Activated T-cell treated with anti-CD3 and anti-CD28 coated beads, Interleukin-2, amount 50 U/mL, for 4 hours (primary cell): ENCODE results near the gene PON1. TPM values are rescaled to one million over a fixed set of nuclear protein-coding genes. Genes with fewer than 3 reads are reported as not detected.

Experiments used
- ATAC-seq, 2 donors: fragments of 200-7000 bp; cut with Tn5 transposase; one replicate each; pipeline ENCODE4 v1.10.0; 2021
- DNase-seq: peaks from one replicate; pipeline ENCODE4 v3.0.0-alpha.2; 2020
- H3K27me3 Mint-ChIP-seq: one replicate; pipeline ENCODE4 v1.8.0; 2021; ENCODE audit warnings: low read depth, mixed read lengths
- H3K36me3 Mint-ChIP-seq: one replicate; pipeline ENCODE4 v1.8.0; 2022; ENCODE audit warnings: mixed read lengths; ENCODE audit not compliant: insufficient read depth
- H3K4me1 Mint-ChIP-seq: one replicate; pipeline ENCODE4 v1.8.0; 2021; ENCODE audit warnings: low read depth, mixed read lengths
- H3K4me3 Mint-ChIP-seq: one replicate; pipeline ENCODE4 v1.8.0; 2021; ENCODE audit warnings: mild to moderate bottlenecking, moderate library complexity, mixed read lengths
- H3K9me3 Mint-ChIP-seq: one replicate; pipeline ENCODE4 v1.8.0; 2021; ENCODE audit warnings: mixed read lengths
- total RNA-seq, 3 donors: library from RNA; stranded (reverse); gene quantifications; one replicate each; pipeline ENCODE4 v1.2.1, GENCODE V29; 2021

The PON1 gene
- total RNA-seq, 3 donors from 2014 or later, result 0.46 TPM; not detected in 2

DNA sequence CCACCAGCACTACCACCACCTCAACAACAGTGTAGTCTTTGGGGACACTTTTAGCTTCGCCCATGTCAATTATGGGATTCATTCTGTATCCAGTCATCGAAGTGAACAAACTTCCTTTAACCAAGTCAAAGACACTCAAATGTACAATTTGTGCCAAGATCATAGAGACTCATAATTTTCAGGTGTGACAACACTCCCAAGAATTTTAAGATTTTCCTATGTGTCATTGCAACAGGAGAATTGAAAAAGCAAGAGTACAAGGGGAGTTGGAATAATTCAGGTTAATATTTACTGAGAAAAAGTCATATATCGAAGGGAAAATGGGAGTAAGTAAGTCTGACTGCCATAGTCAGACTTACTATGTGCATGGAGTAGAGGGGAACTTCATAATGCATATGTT is 26.2 kb downstream of the PON1 start:
- no peak for ATAC-seq
- H3K4me1 Mint-ChIP-seq, result no peaks in the 10 kb centered on the region
- no peak overlapping the region for H3K4me3 Mint-ChIP-seq
- H3K9me3 Mint-ChIP-seq, result no peaks in the 10 kb centered on the region
- H3K36me3 Mint-ChIP-seq, result no peaks in the 10 kb centered on the region
- peaks cover 7% of the 10 kb centered on the region for H3K27me3 Mint-ChIP-seq
- no peak for DNase-seq

DNA sequence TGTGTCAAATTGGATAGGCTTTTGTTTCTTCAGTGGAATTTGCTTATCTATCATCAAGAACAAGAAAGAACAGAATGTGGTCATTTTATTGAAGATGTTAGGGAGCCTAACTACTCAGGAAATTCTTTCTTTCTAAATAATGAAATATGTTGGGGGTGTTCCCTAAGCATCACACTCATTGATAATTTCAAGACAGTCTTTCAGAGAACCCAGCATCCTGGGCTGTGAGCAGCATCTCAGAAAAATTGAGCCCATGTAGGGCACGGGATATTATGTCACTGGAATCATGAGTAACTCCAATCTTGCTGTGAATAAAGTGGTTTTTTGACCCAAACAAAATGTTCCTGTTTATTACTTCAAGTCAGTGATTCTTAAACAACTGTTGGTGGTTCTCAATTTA is 27.3 kb downstream of the PON1 start:
- no peak overlapping the region for H3K4me3 Mint-ChIP-seq
- peaks cover 7% of the 10 kb centered on the region for H3K27me3 Mint-ChIP-seq
- H3K36me3 Mint-ChIP-seq, result no peaks in the 10 kb centered on the region
- no peaks in the 10 kb centered on the region for H3K4me1 Mint-ChIP-seq
- H3K9me3 Mint-ChIP-seq, result no peaks in the 10 kb centered on the region
- ATAC-seq (no peak), DNase-seq (no peak)

DNA sequence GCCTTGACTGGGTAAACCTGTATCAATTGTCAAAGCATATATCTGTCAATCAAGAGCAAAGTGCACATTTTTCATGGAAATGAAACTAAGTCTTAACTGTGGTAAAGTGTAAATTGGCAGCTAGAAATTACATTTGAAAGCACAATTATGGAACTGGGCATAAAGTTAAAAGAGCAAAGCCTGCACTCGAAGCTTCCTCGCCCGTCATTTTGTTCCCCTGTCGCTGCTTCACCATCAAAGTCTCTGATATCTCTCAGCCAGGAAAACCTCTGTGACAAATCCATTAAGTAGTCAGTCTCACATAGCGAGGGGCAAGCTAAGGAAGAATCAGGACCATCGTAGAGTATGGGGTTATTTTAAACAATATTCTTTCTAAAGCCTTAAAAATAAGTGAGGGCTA is 27.9 kb downstream of the PON1 start:
- no peak overlapping the region for H3K4me3 Mint-ChIP-seq
- peaks cover 7% of the 10 kb centered on the region for H3K27me3 Mint-ChIP-seq
- no peaks in the 10 kb centered on the region for H3K9me3 Mint-ChIP-seq
- no peak for ATAC-seq
- DNase-seq, result no peak
- no peaks in the 10 kb centered on the region for H3K36me3 Mint-ChIP-seq
- H3K4me1 Mint-ChIP-seq, result no peaks in the 10 kb centered on the region

DNA sequence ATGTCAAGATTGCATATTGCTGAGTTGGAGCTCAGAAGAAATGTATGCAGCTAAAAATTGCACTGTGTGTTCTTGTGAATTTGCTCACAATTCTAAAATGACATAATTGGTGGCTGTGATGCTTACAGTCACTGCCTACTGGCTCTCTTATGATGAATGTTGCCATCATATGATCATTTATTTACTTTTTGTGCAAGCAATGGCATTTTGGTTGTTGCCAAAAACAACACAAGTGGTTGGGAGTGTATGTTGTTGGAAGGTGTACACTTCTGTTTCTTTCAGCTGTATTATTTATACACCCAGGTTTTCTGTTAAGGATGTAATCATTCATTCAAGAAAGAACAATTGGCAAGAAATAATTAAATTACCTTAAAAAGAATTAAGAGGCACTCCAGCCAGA is 28.9 kb downstream of the PON1 start:
- Mint-ChIP-seq H3K4me1 (no peaks in the 10 kb centered on the region), H3K4me3 (no peak overlapping the region), H3K9me3 (no peaks in the 10 kb centered on the region), H3K36me3 (no peaks in the 10 kb centered on the region), H3K27me3 (peaks cover 7% of the 10 kb centered on the region)
- DNase-seq (no peak), ATAC-seq (no peak)

DNA sequence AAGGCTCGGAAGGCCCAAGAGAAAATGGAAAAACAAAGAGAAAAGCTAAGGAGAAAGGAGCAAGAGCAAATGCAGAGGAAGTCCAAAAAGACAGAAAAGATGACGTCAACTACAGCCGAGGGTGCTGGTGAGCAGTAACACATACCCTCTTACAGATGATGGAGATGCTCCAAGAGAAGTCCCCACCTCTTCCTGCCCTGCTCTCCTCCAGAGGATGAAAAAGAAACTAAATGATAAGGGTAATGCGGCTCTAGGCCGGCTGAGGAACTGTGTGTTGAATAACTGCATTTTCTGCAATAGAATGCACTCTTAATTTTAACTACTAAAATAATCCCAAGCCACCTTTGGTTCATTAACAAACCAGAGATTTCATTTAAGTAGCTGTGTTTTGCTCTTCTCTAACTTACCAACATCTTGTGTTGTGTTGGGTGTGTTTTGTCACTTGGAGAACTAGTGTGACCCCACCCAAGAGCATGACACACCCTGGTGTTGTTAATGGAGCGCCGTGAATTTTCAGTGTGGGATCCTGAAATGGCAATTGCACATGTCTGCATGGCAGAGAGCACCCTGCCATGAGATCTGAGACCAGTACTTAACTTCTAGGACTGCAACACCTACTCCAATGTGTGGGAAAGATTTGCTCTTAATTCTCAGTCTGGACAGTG is 34.0 kb downstream of the PON1 start:
- Mint-ChIP-seq H3K9me3 (no peaks in the 10 kb centered on the region), H3K36me3 (no peaks in the 10 kb centered on the region), H3K4me3 (no peak overlapping the region), H3K4me1 (no peaks in the 10 kb centered on the region), H3K27me3 (peaks cover 8% of the 10 kb centered on the region)
- no peak for DNase-seq
- ATAC-seq, result no peak

DNA sequence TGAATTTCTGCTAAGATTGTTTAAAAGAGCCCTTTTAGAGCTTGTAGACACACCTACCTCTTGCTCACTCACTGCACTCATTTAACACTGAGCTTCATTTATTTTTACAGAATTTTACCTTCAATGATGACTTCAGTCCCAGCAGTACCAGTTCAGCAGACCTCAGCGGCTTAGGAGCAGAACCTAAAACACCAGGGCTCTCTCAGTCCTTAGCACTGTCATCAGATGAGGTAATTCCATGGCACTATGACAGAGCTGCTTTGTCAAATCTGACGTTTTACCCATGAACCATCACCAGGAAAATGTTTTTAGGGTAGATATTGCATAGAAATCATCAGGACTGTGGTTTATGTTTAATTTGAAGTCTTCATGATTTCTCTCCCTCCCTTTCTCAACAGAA is 38.2 kb downstream of the PON1 start:
- DNase-seq, result no peak
- no peaks in the 10 kb centered on the region for H3K36me3 Mint-ChIP-seq
- H3K4me3 Mint-ChIP-seq, result no peak overlapping the region
- H3K4me1 Mint-ChIP-seq, result no peaks in the 10 kb centered on the region
- no peak for ATAC-seq
- H3K9me3 Mint-ChIP-seq, result no peaks in the 10 kb centered on the region
- peaks cover 8% of the 10 kb centered on the region for H3K27me3 Mint-ChIP-seq

DNA sequence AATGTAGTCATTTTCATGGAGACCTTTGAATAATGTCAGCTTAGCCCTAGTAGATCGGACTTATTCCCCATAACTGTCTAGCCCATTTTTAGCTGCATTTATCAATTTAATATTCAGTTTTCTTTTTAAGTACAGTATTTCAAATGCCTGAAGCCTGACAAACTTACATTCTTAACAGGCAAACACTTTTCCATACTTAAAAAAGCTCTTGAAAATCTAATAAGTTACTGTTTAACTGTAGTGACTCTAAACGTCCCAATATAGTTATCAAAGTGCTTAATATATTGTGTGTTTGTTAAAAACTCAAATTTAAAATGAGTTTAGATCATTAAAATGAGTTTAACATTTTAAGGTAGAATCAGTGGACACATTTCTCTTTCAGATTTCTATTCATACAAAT is 44.9 kb downstream of the PON1 start:
- no peaks in the 10 kb centered on the region for H3K36me3 Mint-ChIP-seq
- DNase-seq (no peak), ATAC-seq (no peak)
- no peak overlapping the region for H3K4me3 Mint-ChIP-seq
- H3K9me3 Mint-ChIP-seq, result no peaks in the 10 kb centered on the region
- H3K4me1 Mint-ChIP-seq, result no peaks in the 10 kb centered on the region
- no peaks in the 10 kb centered on the region for H3K27me3 Mint-ChIP-seq

DNA sequence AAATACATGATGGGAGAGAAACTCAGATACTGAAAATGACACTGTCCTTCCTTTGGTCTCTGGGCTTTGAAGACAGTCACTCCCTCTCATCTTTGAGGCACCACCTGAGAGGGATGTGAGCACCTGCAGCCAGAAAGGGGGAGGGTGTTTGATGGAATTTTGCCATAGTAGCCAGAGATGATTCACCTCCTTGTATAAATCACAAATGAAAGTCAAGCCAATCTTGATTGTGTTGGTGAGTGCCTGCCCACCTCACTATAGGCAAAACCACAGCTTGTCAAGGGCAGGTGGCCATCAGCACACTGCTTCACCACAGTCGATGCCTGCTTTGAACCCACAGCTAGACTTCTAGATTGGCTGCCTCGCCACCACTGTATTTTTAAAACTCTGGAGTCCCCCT is 48.2 kb downstream of the PON1 start:
- Mint-ChIP-seq H3K4me1 (no peaks in the 10 kb centered on the region), H3K27me3 (no peaks in the 10 kb centered on the region), H3K9me3 (no peaks in the 10 kb centered on the region), H3K4me3 (no peak overlapping the region), H3K36me3 (no peaks in the 10 kb centered on the region)
- ATAC-seq (no peak), DNase-seq (no peak)

DNA sequence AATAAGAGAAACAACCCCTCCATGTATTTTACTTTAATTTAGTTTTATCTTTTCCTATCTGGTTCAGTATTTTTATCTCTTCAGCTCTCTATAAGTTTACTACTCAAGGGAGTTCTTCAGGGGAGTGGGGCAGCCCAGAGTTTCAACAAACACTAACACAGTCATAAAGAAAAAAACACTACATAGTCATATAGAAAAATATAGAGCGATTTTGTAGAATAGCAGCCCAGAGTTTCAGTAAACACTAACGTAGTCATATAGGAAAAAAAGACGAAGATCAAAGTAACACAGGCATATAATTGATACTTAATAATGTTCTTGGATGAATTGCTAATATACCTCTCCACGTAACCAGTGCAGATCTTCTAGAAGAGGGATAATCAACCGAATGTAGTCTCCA is 54.7 kb downstream of the PON1 start:
- no peak for DNase-seq
- ATAC-seq, result no peak
- no peaks in the 10 kb centered on the region for H3K9me3 Mint-ChIP-seq

DNA sequence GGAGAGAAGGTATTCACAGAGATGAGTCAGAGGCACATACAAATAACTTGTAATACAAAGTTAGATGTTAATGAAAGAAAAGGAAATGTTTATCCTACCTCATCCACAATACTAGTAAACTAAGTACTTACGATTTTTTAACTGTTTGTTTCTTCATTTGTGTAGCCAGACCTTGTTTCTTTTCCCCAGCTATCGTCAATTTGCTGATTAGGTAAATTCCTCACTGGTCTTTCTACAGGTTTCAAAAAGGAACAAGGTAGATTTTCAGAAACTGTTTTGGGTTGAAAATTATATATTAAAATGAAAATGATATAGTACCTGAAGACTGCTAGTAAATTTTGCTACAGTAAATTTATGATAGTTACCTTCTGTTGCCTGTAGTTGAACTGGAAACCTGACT is 56.6 kb downstream of the PON1 start:
- H3K4me3 Mint-ChIP-seq, result no peak overlapping the region
- ATAC-seq (no peak), DNase-seq (no peak)
- H3K4me1 Mint-ChIP-seq, result no peaks in the 10 kb centered on the region
- H3K36me3 Mint-ChIP-seq, result no peaks in the 10 kb centered on the region
- H3K9me3 Mint-ChIP-seq, result no peaks in the 10 kb centered on the region
- H3K27me3 Mint-ChIP-seq, result no peaks in the 10 kb centered on the region

More for the DNA sequence above, 54.7 kb downstream of the PON1 start:
- H3K36me3 Mint-ChIP-seq, result no peaks in the 10 kb centered on the region
- H3K27me3 Mint-ChIP-seq, result no peaks in the 10 kb centered on the region
- no peak overlapping the region for H3K4me3 Mint-ChIP-seq
- H3K4me1 Mint-ChIP-seq, result no peaks in the 10 kb centered on the region

DNA sequence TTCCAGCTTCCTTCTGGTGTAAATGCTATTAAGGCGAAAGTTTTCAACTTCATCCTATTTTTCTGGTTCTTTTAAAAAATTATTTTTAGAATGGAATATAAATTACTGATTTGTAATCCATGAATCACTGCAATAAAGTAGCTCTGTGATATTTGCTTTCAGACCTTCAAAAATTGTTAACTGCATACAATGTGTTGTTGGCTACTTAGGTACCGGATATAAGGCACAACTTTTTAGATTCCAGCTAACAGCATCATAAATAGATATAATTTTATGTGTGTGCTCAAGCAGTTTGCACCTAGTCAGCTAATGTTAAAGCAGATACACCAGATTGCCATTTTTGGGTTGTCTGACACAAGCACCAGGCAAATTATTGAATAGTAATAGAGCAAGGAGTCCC is 58.7 kb downstream of the PON1 start:
- H3K27me3 Mint-ChIP-seq, result no peaks in the 10 kb centered on the region
- DNase-seq, result no peak
- no peaks in the 10 kb centered on the region for H3K4me1 Mint-ChIP-seq

DNA sequence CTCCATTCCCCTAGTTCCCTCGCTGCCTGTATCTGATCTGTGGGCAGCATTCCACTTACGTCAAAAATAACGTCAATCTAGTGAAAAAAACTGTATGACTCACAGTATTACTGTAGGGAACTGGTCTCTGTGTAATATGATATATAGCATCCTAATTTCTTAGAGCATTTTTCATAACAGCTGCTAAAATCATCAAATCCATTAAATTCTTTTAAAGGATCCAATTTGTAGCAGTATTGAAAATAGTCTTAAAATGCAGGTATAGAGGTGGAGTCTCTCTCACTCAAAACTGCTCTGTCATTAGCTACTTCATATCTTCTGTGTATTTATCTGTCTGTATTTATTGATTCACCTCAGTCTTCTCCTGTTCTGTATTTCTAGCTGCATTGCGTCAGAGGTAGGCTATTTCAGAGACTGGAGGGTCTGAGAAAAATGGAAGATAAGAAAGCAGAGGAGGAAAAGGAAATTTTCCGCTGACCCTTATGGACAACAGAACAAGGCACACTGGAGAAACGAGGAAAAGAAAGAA is 59.9 kb downstream of the PON1 start:
- Mint-ChIP-seq H3K4me3 (no peak overlapping the region), H3K36me3 (no peaks in the 10 kb centered on the region), H3K27me3 (no peaks in the 10 kb centered on the region), H3K4me1 (no peaks in the 10 kb centered on the region), H3K9me3 (no peaks in the 10 kb centered on the region)
- ATAC-seq, result no peak
- DNase-seq, result no peak

More for the DNA sequence above, 58.7 kb downstream of the PON1 start:
- Mint-ChIP-seq H3K9me3 (no peaks in the 10 kb centered on the region), H3K36me3 (no peaks in the 10 kb centered on the region), H3K4me3 (no peak overlapping the region)
- ATAC-seq, result no peak

DNA sequence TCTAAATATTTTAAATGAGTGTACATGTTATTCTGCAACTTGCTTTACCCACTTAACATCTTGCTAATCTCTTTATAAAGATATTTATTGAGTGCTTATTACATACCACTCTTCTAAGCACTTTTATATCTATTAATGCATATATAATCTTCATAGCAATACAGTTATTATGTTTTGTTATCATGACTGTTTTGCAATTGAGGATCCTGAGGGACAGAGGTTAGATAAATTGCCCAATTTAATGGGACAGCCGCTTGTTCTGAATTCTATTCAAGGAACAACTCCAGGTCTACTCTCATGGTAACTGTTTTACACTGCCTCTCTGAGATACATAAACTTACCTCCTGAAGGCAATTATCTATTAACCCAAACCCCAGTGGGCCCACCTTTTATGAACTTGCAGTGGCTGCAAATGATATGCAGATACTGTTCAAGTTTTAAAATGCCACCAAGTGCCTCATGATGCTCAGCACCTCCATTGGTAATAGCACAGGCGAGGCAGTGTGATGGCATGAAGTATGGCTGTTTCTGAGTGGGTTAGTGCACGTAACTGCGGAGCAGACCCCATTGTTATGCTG is 60.5 kb downstream of the PON1 start:
- Mint-ChIP-seq H3K36me3 (no peaks in the 10 kb centered on the region), H3K9me3 (no peaks in the 10 kb centered on the region), H3K27me3 (no peaks in the 10 kb centered on the region), H3K4me3 (no peak overlapping the region), H3K4me1 (no peaks in the 10 kb centered on the region)
- ATAC-seq, result no peak
- no peak for DNase-seq

DNA sequence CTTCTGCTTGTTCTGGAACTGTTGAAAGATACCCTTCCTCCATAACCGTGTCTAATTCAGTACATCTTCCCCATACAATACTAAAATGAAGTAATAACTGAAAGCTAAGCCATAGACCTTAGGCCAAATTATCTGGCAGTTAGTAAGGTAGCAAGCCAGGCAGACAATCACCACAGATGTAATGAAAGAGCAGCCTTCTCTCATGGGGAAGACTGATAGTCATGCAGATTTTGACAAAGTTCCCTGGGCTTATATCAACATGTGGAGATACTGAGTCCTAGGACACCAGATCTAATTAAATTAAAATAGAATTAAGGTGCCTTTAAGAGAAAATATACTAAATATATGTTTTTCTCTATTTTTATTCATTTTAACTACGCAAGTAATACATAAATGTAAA is 61.5 kb downstream of the PON1 start:
- ATAC-seq (no peak), DNase-seq (no peak)
- no peaks in the 10 kb centered on the region for H3K9me3 Mint-ChIP-seq
- H3K4me3 Mint-ChIP-seq, result no peak overlapping the region
- H3K36me3 Mint-ChIP-seq, result no peaks in the 10 kb centered on the region
- no peaks in the 10 kb centered on the region for H3K4me1 Mint-ChIP-seq
- no peaks in the 10 kb centered on the region for H3K27me3 Mint-ChIP-seq

DNA sequence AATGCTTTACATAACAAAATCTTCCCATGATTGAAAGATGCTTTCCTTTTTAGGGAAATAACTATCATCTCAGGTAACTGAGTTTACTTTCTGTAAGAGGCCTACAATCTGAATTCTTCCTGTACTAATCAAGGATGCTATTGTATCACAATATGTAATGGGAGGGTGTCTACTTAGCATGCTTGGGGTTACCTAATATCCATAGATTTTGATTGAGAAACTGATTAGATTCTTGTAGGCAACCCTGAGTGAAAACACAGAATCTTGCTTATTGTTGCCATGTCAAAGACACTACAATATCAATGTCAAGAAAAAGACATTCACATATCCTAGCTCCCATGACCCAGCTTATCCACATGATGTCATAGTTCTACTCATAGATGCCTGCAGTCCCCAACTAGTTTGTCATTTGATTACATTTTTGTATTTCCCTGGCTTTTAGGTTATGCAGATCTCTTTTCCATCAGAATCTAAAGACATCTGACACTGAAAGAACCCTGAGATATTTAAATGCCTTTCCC is 62.4 kb downstream of the PON1 start:
- Mint-ChIP-seq H3K27me3 (no peaks in the 10 kb centered on the region), H3K9me3 (no peaks in the 10 kb centered on the region), H3K4me1 (no peaks in the 10 kb centered on the region), H3K4me3 (no peak overlapping the region), H3K36me3 (no peaks in the 10 kb centered on the region)
- no peak for DNase-seq
- no peak for ATAC-seq
